Caco-2 (cell line): ENCODE measurements around the gene MAPK8IP3. TPM values are rescaled to one million over a fixed set of nuclear protein-coding genes. Genes with fewer than 3 reads are reported as not detected.
A peak's percentile ranks its signal among the peaks of the same experiment; 100 is the strongest.

ENCODE experiments used
- BruUV-seq: library from RNA; stranded (reverse); fragments of 400-500 nt; replicated peaks from 2 replicates; lab custom pipeline; 2021; lab: Mats Ljungman, UMichigan
- CTCF ChIA-PET: fragments of 300-600 bp; sonication (Branson Sonifier 250); formaldehyde crosslinking; loops from one replicate; lab custom pipeline; 2022; ENCODE audit warnings: antibody characterized with exemption; lab: Charles Lee
- POLR2A ChIA-PET: fragments of 300-600 bp; sonication (Branson Sonifier 250); formaldehyde crosslinking; loops from one replicate; lab custom pipeline; 2022; ENCODE audit warnings: antibody characterized with exemption; lab: Charles Lee
- DNase-seq, 2 experiments: peaks; one replicate each; pipeline versions ENCODE4 v3.0.0 to v3.0.0-alpha.2; 2020 to 2022
- H3K27me3 ChIP-seq: replicated peaks from 2 replicates; pipeline ENCODE4 v1.6.0; 2011; ENCODE audit warnings: low read length; ENCODE audit not compliant: control insufficient read depth, insufficient read depth
- H3K36me3 ChIP-seq: 2 replicates; pipeline ENCODE4 v1.5.1; 2011; ENCODE audit warnings: low read length; ENCODE audit not compliant: control insufficient read depth, insufficient read depth
- H3K4me1 ChIP-seq: fragments of 250-450 bp; sonication (Bioruptor Pico); 2 replicates; pipeline ENCODE4 v1.5.1; 2020; ENCODE audit warnings: mild to moderate bottlenecking
- H3K4me3 ChIP-seq: 2 replicates; pipeline ENCODE4 v1.5.1; 2011; ENCODE audit warnings: low read depth, mild to moderate bottlenecking, control low read depth, low read length
- H3K9me3 ChIP-seq: fragments of 250-450 bp; sonication (Bioruptor Pico); 2 replicates; pipeline ENCODE4 v1.5.1; 2020; ENCODE audit warnings: mild to moderate bottlenecking, moderate library complexity
- H3K27ac Mint-ChIP-seq: one replicate; pipeline ENCODE4 v1.8.0; 2022; ENCODE audit warnings: mixed read lengths; ENCODE audit not compliant: unreplicated experiment
- H3K27me3 Mint-ChIP-seq: one replicate; pipeline ENCODE4 v1.8.0; 2022; ENCODE audit warnings: mixed read lengths; ENCODE audit not compliant: insufficient read depth, unreplicated experiment
- H3K36me3 Mint-ChIP-seq: one replicate; pipeline ENCODE4 v1.8.0; 2022; ENCODE audit warnings: mild to moderate bottlenecking, mixed read lengths; ENCODE audit not compliant: insufficient read depth, unreplicated experiment
- H3K4me1 Mint-ChIP-seq: one replicate; pipeline ENCODE4 v1.8.0; 2022; ENCODE audit warnings: low read depth, mixed read lengths; ENCODE audit not compliant: unreplicated experiment
- H3K4me3 Mint-ChIP-seq: one replicate; pipeline ENCODE4 v1.8.0; 2022; ENCODE audit warnings: mild to moderate bottlenecking, moderate library complexity, mixed read lengths; ENCODE audit not compliant: unreplicated experiment
- H3K9me3 Mint-ChIP-seq: one replicate; pipeline ENCODE4 v1.8.0; 2022; ENCODE audit warnings: mixed read lengths; ENCODE audit not compliant: unreplicated experiment
- intact Hi-C: fragments of 100-400 bp; cut with micrococcal nuclease; formaldehyde crosslinking; loops from one replicate; pipeline ENCODE4 v1.10.0; 2022; ENCODE audit not compliant: unreplicated experiment
- total RNA-seq: library from RNA; stranded (reverse); gene quantifications from 2 replicates; pipeline ENCODE4 v1.2.3, GENCODE V29; 2022
- TF ChIP-seq, protein P1 (sequence below), 2 experiments: fragments of 200-600 bp in 1 of 2; IDR thresholded peaks; 1 replicate in 1 of 2; 2 replicates in 1 of 2; pipeline versions ENCODE4 v1.5.1 to v1.8.0; 2011 to 2022; ENCODE audit warnings: antibody characterized with exemption in 1 of 2, control low read depth in 1 of 2, inconsistent platforms in 1 of 2, low read depth in 1 of 2, low read length in 1 of 2, mild to moderate bottlenecking in 1 of 2, moderate library complexity in 1 of 2; ENCODE audit not compliant: insufficient read depth in 1 of 2, severe bottlenecking in 1 of 2, unreplicated experiment in 1 of 2

Gene MAPK8IP3
- total RNA-seq, 1 experiment from 2014 or later, result 60.5 TPM

DNA sequence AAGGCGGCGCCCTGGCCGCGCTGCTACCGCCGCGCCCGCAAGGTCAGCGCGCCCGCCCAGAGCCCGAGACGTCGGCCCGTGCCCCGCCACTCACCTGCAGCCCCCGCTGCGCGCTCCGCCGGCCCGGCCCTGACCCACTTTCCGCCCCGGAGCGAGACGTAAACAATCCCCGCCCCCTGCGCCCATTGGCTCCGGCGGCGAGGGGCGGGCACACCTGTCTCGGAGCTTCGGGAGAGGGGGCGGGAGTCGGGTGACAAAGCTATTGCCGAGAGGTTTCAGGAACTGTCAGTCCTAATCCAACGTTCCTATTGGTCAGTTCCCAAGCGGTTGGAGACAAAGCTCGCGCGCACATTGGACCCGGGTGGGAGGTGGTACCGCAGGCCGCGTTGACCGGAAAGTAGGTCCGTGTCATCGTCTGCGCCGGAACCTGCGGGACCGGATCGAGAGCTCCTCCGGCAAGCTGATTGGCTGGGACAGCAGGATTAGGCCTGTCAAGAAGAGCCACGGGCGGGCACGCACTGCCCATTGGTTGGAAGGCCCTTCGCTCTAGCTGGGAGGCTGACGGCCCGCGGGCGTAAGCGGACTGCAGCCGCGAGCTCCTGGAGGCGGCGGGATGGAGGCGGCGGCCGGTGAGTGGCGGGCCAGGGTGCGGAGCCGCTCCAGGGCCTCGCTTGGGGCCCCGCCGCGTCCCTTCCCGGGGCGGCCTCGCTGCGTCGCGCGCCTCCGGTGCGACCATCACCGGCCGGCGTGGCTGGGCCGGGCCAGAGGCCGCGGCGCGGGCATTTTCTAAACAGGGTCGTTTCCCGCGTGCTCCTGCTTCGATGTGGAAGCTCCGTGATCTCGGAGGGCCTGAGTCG, 76.6 kb downstream of the MAPK8IP3 start, which contains the start of the genes NUBP2 and SPSB3:
TSS of gene NUBP2 (plus strand) at position 553 of the 857 bp plus-strand sequence. CDS start at position 614, 61 bp downstream.
TSS of gene SPSB3 (minus strand) at position 164 of the 857 bp plus-strand sequence. CDS start 1,088 bp downstream, outside the sequence.
- Mint-ChIP-seq H3K27me3 (no peaks in the 10 kb centered on the region), H3K27ac (peak within 1 kb of the TSS; percentile 81), H3K36me3 (peaks cover 62% of the 10 kb centered on the region), H3K4me1 (peaks cover 8% of the 10 kb centered on the region), H3K9me3 (no peaks in the 10 kb centered on the region), H3K4me3 (peak within 1 kb of the TSS; percentile 86)
- POLR2A ChIA-PET, result interaction anchor here (0.6 to 1.8 kb wide), 13 partner anchors 8 to 1087 kb away, joined by 3 to 36 read pairs (median 6); partner anchors contain the start of genes CRAMP1, EME2, FAHD1 and HAGH
- peaks cover 7% of the 10 kb centered on the region for H3K4me1 ChIP-seq
- peak; percentile 99 to 100 for DNase-seq
- TF ChIP-seq, protein P1, sequence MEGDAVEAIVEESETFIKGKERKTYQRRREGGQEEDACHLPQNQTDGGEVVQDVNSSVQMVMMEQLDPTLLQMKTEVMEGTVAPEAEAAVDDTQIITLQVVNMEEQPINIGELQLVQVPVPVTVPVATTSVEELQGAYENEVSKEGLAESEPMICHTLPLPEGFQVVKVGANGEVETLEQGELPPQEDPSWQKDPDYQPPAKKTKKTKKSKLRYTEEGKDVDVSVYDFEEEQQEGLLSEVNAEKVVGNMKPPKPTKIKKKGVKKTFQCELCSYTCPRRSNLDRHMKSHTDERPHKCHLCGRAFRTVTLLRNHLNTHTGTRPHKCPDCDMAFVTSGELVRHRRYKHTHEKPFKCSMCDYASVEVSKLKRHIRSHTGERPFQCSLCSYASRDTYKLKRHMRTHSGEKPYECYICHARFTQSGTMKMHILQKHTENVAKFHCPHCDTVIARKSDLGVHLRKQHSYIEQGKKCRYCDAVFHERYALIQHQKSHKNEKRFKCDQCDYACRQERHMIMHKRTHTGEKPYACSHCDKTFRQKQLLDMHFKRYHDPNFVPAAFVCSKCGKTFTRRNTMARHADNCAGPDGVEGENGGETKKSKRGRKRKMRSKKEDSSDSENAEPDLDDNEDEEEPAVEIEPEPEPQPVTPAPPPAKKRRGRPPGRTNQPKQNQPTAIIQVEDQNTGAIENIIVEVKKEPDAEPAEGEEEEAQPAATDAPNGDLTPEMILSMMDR (IDR thresholded peaks at IDR 0.05; ENCODE audit: insufficient read depth in 1 of 2, low read depth in 1 of 2, low read length in 1 of 2, severe bottlenecking in 1 of 2, unreplicated experiment in 1 of 2), result peak in 1 of 2 experiments; percentile 19
- H3K4me3 ChIP-seq, result peak within 1 kb of the TSS; percentile 93
- CTCF ChIA-PET, result interaction anchor here (0.6 to 1.6 kb wide), 11 partner anchors 9 to 358 kb away, joined by 3 to 14 read pairs (median 4); partner anchors contain the start of genes EME2, IGFALS, JPT2 and MAPK8IP3
- peaks cover 2% of the 10 kb centered on the region; the same call in 1 of the 2 replicates for H3K36me3 ChIP-seq
- no TSS peak for BruUV-seq
- intact Hi-C loops, result loop anchor here (1.0 to 5.0 kb wide), 2 partner anchors 9 to 40 kb away; partner anchors contain the start of gene MRPS34
- no peaks in the 10 kb centered on the region for H3K27me3 ChIP-seq
- no peaks in the 10 kb centered on the region for H3K9me3 ChIP-seq

DNA sequence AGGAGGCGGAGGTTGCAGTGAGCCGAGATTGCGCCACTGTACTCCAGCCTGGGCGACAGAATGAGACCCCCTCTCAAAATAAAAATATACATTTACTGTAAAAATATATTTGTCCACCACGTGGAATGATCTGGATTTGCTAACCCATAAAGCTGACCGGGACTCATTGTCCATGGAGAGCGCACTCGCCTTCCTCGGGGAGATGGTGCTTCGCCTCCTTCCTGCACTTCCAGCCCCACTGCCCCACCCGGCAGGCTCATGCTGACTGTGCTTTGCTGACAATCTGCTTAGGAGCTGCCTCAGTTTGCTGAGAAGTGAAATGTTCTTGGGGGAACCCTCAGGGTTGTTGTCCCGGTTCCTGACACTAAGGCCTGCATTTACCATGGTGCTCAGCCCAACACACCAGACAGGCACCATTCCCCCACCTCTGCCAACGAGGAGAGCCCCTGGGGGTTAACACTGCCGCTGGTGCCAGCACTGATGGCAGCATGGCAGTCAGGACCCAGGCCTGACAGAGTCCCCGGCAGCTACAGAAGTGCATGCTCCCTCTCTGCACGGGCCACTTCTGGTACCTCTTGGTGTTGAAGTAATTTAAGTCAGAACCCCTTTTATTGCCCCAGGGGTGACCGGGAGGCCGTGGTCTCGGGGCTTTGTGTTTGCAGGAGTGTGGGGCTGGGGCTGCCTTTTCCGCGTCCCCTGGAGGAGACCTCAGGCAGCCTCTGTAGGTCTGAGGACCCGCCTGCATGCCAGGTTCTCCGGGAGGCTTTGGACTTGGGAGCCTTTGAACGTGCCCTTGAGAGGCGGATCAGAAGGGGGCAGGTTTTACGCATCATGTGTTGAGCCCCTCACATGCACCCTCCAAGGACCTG, 79.2 kb downstream of the MAPK8IP3 start:
- BruUV-seq, result no TSS peak
- Histone ChIP-seq H3K9me3 (no peaks in the 10 kb centered on the region), H3K27me3 (no peaks in the 10 kb centered on the region), H3K4me3 (no peak overlapping the region), H3K36me3 (peaks cover 2% of the 10 kb centered on the region; the same call in 1 of the 2 replicates), H3K4me1 (peaks cover 7% of the 10 kb centered on the region)
- POLR2A ChIA-PET, result no interaction called here
- no peak for DNase-seq
- CTCF ChIA-PET, result no interaction called here
- H3K4me1 Mint-ChIP-seq, result peaks cover 8% of the 10 kb centered on the region
- H3K9me3 Mint-ChIP-seq, result no peaks in the 10 kb centered on the region
- TF ChIP-seq, protein P1 (IDR thresholded peaks at IDR 0.05; ENCODE audit: insufficient read depth in 1 of 2, low read depth in 1 of 2, low read length in 1 of 2, severe bottlenecking in 1 of 2, unreplicated experiment in 1 of 2), result no peak
- H3K27ac Mint-ChIP-seq, result no peak overlapping the region
- peak overlapping the region; percentile 29 for H3K4me3 Mint-ChIP-seq
- H3K27me3 Mint-ChIP-seq, result no peaks in the 10 kb centered on the region
- H3K36me3 Mint-ChIP-seq, result peaks cover 55% of the 10 kb centered on the region
- intact Hi-C loops, result loop anchor here (5.0 kb wide), 1 partner anchor 37 kb away; no protein-coding TSS in a partner anchor
